ENCODE data around the gene RARRES1.

Gene RARRES1

GRCh38 chr3:158731938-158732855 is at the start of gene RARRES1:
Gene RARRES1 (minus strand): TSS chr3:158732457. CDS start chr3:158732415, 42 bp downstream.
- TF ChIP-seq, protein P1, sequence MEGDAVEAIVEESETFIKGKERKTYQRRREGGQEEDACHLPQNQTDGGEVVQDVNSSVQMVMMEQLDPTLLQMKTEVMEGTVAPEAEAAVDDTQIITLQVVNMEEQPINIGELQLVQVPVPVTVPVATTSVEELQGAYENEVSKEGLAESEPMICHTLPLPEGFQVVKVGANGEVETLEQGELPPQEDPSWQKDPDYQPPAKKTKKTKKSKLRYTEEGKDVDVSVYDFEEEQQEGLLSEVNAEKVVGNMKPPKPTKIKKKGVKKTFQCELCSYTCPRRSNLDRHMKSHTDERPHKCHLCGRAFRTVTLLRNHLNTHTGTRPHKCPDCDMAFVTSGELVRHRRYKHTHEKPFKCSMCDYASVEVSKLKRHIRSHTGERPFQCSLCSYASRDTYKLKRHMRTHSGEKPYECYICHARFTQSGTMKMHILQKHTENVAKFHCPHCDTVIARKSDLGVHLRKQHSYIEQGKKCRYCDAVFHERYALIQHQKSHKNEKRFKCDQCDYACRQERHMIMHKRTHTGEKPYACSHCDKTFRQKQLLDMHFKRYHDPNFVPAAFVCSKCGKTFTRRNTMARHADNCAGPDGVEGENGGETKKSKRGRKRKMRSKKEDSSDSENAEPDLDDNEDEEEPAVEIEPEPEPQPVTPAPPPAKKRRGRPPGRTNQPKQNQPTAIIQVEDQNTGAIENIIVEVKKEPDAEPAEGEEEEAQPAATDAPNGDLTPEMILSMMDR (IDR thresholded peaks at IDR 0.05): no peak

GRCh38 chr3:158781849-158782248 is 49.6 kb upstream of the RARRES1 start:
- TF ChIP-seq, protein P1 (IDR thresholded peaks at IDR 0.05): no peak

- TF ChIP-seq, protein P1 (IDR thresholded peaks at IDR 0.05): peak; percentile 15; the same call in 1 of the 2 replicates
Measured at GRCh38 chr3:158781191-158781590, 48.9 kb upstream of the RARRES1 start.

GRCh38 chr3:158780766-158781165 is 48.5 kb upstream of the RARRES1 start:
- TF ChIP-seq, protein P1 (IDR thresholded peaks at IDR 0.05): no peak

DNA sequence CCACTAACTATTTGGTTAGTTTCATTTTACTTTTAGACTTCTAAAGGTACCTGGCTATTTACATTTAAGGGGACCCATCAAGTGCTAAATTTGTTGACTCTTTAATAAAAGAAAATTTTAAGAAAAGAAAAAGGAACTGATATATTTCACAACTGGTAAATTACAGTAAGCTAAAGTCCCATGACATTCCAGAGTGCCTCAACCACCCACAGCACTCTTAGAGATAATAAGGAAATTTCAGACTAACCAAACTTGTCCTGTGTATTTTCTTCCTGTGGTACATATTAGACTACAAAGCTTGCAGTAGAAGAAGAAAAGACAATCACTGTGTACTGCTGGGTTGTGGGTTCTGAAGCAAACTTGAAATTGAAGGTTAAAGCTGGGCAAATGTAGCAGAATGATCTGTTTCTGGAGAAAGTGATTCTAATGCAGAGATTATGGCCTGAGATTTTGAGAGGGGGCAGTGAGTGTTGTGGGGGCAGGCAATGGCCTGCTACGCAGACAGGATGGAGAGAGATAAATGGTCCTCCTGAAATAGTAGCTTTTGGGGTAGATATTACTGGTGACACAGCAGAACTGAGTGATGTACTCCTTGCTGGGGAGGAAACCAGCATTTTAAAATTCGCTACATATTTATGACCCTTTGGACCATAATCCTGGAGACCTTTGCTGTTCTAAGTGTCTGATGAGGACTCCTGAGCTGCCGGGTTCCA is 45.1 kb upstream of the RARRES1 start:
- TF ChIP-seq, protein P1 (IDR thresholded peaks at IDR 0.05): no peak

GRCh38 chr3:158776531-158776930 is 44.3 kb upstream of the RARRES1 start:
- TF ChIP-seq, protein P1 (IDR thresholded peaks at IDR 0.05): no peak

GRCh38 chr3:158775426-158776410 is 43.5 kb upstream of the RARRES1 start:
- TF ChIP-seq, protein P1 (IDR thresholded peaks at IDR 0.05): no peak

All from LNCAP (cell line).